T-helper 1 cell treated with Interleukin-12 subunit alpha and Interleukin-12 subunit beta and Interleukin-4 antibody, amounts not matched to agents 30 μg/mL and 1 μg/mL, for 36 hours (primary cell): ENCODE data around the gene RPLP1.
"Not testable (repeated sequence)": the region's sequence is repeated elsewhere in the genome, so short reads cannot be mapped to it uniquely, and the experiment has no call there.

Source experiments
- H3K27ac Mint-ChIP-seq: one replicate; pipeline ENCODE4 v1.8.0; 2021; ENCODE audit warnings: mild to moderate bottlenecking, mixed read lengths
- H3K27me3 Mint-ChIP-seq: one replicate; pipeline ENCODE4 v1.8.0; 2021; ENCODE audit warnings: low read depth, mixed read lengths
- H3K36me3 Mint-ChIP-seq: one replicate; pipeline ENCODE4 v1.8.0; 2021; ENCODE audit warnings: low read depth, mixed read lengths
- H3K4me1 Mint-ChIP-seq: one replicate; pipeline ENCODE4 v1.8.0; 2021; ENCODE audit warnings: low read depth, mixed read lengths
- H3K4me3 Mint-ChIP-seq: one replicate; pipeline ENCODE4 v1.8.0; 2021; ENCODE audit warnings: mild to moderate bottlenecking, moderate library complexity, mixed read lengths
- H3K9me3 Mint-ChIP-seq: one replicate; pipeline ENCODE4 v1.8.0; 2021; ENCODE audit warnings: mixed read lengths

The RPLP1 gene

GRCh38 chr15:69422336-69422895 lies 30.2 kb upstream of the RPLP1 start:
- Mint-ChIP-seq H3K4me3 (no peak overlapping the region), H3K4me1 (peaks cover 20% of the 10 kb centered on the region), H3K27ac (no peak overlapping the region), H3K9me3 (no peaks in the 10 kb centered on the region), H3K36me3 (peaks cover 39% of the 10 kb centered on the region), H3K27me3 (no peaks in the 10 kb centered on the region)

- H3K27ac Mint-ChIP-seq: no peak overlapping the region
- no peak overlapping the region for H3K4me3 Mint-ChIP-seq
- no peaks in the 10 kb centered on the region for H3K27me3 Mint-ChIP-seq
- H3K9me3 Mint-ChIP-seq: no peaks in the 10 kb centered on the region
- peaks cover 38% of the 10 kb centered on the region for H3K36me3 Mint-ChIP-seq
- peaks cover 12% of the 10 kb centered on the region for H3K4me1 Mint-ChIP-seq
Measured at GRCh38 chr15:69424001-69424400, 28.6 kb upstream of the RPLP1 start.

- Mint-ChIP-seq H3K36me3 (peaks cover 31% of the 10 kb centered on the region), H3K4me1 (peaks cover 6% of the 10 kb centered on the region), H3K27ac (no peak overlapping the region), H3K4me3 (no peak overlapping the region), H3K27me3 (no peaks in the 10 kb centered on the region), H3K9me3 (no peaks in the 10 kb centered on the region)
Measured at GRCh38 chr15:69424748-69425413, 27.7 kb upstream of the RPLP1 start.

GRCh38 chr15:69433831-69434230 lies 18.8 kb upstream of the RPLP1 start:
- Mint-ChIP-seq H3K4me3 (no peak overlapping the region), H3K27ac (no peak overlapping the region), H3K36me3 (peaks cover 43% of the 10 kb centered on the region), H3K9me3 (no peaks in the 10 kb centered on the region), H3K27me3 (no peaks in the 10 kb centered on the region), H3K4me1 (no peaks in the 10 kb centered on the region)

GRCh38 chr15:69434238-69434637 lies 18.4 kb upstream of the RPLP1 start:
- H3K27ac Mint-ChIP-seq: no peak overlapping the region
- no peaks in the 10 kb centered on the region for H3K27me3 Mint-ChIP-seq
- H3K9me3 Mint-ChIP-seq: no peaks in the 10 kb centered on the region
- no peaks in the 10 kb centered on the region for H3K4me1 Mint-ChIP-seq
- no peak overlapping the region for H3K4me3 Mint-ChIP-seq
- H3K36me3 Mint-ChIP-seq: peaks cover 41% of the 10 kb centered on the region

GRCh38 chr15:69434679-69435078 lies 17.9 kb upstream of the RPLP1 start:
- H3K27ac Mint-ChIP-seq: no peak overlapping the region
- no peaks in the 10 kb centered on the region for H3K27me3 Mint-ChIP-seq
- H3K4me1 Mint-ChIP-seq: no peaks in the 10 kb centered on the region
- no peak overlapping the region for H3K4me3 Mint-ChIP-seq
- H3K36me3 Mint-ChIP-seq: peaks cover 46% of the 10 kb centered on the region
- H3K9me3 Mint-ChIP-seq: no peaks in the 10 kb centered on the region

GRCh38 chr15:69435985-69436384 lies 16.6 kb upstream of the RPLP1 start:
- H3K36me3 Mint-ChIP-seq: peaks cover 46% of the 10 kb centered on the region
- no peak overlapping the region for H3K4me3 Mint-ChIP-seq
- H3K9me3 Mint-ChIP-seq: no peaks in the 10 kb centered on the region
- peaks cover 2% of the 10 kb centered on the region for H3K4me1 Mint-ChIP-seq
- H3K27me3 Mint-ChIP-seq: no peaks in the 10 kb centered on the region
- no peak overlapping the region for H3K27ac Mint-ChIP-seq

GRCh38 chr15:69436951-69437350 lies 15.7 kb upstream of the RPLP1 start:
- no peaks in the 10 kb centered on the region for H3K9me3 Mint-ChIP-seq
- no peak overlapping the region for H3K4me3 Mint-ChIP-seq
- H3K27ac Mint-ChIP-seq: no peak overlapping the region
- peaks cover 48% of the 10 kb centered on the region for H3K36me3 Mint-ChIP-seq
- no peaks in the 10 kb centered on the region for H3K27me3 Mint-ChIP-seq
- peaks cover 2% of the 10 kb centered on the region for H3K4me1 Mint-ChIP-seq

- no peaks in the 10 kb centered on the region for H3K9me3 Mint-ChIP-seq
- peaks cover 48% of the 10 kb centered on the region for H3K36me3 Mint-ChIP-seq
- H3K27me3 Mint-ChIP-seq: no peaks in the 10 kb centered on the region
- H3K4me1 Mint-ChIP-seq: peaks cover 20% of the 10 kb centered on the region
- no peak overlapping the region for H3K27ac Mint-ChIP-seq
- H3K4me3 Mint-ChIP-seq: no peak overlapping the region
Measured at GRCh38 chr15:69439623-69440022, 13.0 kb upstream of the RPLP1 start.

GRCh38 chr15:69443032-69443611 lies 9.5 kb upstream of the RPLP1 start:
- Mint-ChIP-seq H3K4me1 (peaks cover 22% of the 10 kb centered on the region), H3K27me3 (no peaks in the 10 kb centered on the region), H3K36me3 (peaks cover 48% of the 10 kb centered on the region), H3K9me3 (no peaks in the 10 kb centered on the region), H3K4me3 (peak overlapping the region; percentile 65), H3K27ac (peak overlapping the region; percentile 79)

GRCh38 chr15:69444686-69445085 lies 7.9 kb upstream of the RPLP1 start:
- Mint-ChIP-seq H3K4me3 (no peak overlapping the region), H3K9me3 (no peaks in the 10 kb centered on the region), H3K4me1 (peaks cover 22% of the 10 kb centered on the region), H3K36me3 (peaks cover 45% of the 10 kb centered on the region), H3K27ac (no peak overlapping the region), H3K27me3 (no peaks in the 10 kb centered on the region)

- Mint-ChIP-seq H3K4me1 (peaks cover 22% of the 10 kb centered on the region), H3K27ac (no peak overlapping the region), H3K36me3 (peaks cover 31% of the 10 kb centered on the region), H3K9me3 (no peaks in the 10 kb centered on the region), H3K4me3 (no peak overlapping the region), H3K27me3 (no peaks in the 10 kb centered on the region)
Measured at GRCh38 chr15:69446953-69447352, 5.7 kb upstream of the RPLP1 start.

- H3K9me3 Mint-ChIP-seq, H3K4me3 Mint-ChIP-seq, H3K27me3 Mint-ChIP-seq, H3K27ac Mint-ChIP-seq: not testable (repeated sequence)
- peaks cover 29% of the 10 kb centered on the region for H3K4me1 Mint-ChIP-seq
- H3K36me3 Mint-ChIP-seq: peaks cover 45% of the 10 kb centered on the region
Measured at GRCh38 chr15:69450221-69450620, 2.4 kb upstream of the RPLP1 start.

- Mint-ChIP-seq H3K36me3 (peaks cover 47% of the 10 kb centered on the region), H3K27ac (peak overlapping the region; percentile 100), H3K27me3 (no peaks in the 10 kb centered on the region), H3K9me3 (no peaks in the 10 kb centered on the region), H3K4me1 (peaks cover 36% of the 10 kb centered on the region), H3K4me3 (peak overlapping the region; percentile 99)
Measured at GRCh38 chr15:69450968-69451695, 1.5 kb upstream of the RPLP1 start.
